ENCODE measurements around the gene FAAP100. TPM values are rescaled to one million over a fixed set of nuclear protein-coding genes. Genes with fewer than 3 reads are reported as not detected.

The FAAP100 gene
- total RNA-seq, 2 experiments from 2014 or later = 40.5 to 42.7 TPM

DNA sequence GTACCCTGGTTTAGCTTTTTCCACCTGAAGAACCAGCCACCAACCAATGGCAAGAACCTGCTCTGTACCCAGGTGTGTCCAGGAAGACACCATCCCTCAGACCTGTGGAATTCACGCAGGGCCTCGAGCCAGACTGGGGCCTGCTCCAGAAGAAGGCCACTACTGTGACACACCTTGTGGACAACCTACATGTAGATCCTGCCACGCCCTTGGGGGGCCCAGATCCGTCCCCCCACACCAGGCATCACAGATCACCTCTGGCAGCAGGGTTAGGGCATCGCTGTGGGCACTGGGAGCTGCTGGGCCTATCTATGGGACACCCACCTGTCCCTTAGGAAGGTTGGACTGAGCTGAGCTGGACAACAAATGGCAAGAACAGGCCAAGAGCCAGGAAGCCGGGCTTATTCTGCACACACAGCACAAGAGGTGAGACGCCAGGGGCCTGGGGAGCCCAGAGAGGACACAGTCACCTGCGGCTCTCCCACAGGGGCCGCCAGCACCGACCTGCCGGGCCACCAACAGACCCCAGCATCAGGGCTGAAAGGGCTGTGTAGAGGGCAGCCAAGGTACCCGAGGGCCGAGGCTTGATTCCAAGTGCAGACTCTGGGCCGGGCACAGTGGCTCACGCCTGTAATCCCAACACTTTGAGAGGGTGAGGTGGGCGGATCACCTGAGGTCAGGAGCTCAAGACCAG, 7.7 kb downstream of the FAAP100 start:
- DNase-seq (no peak), ATAC-seq (no peak)
- Mint-ChIP-seq H3K36me3 (ENCODE audit: low read depth) (peaks cover 10% of the 10 kb centered on the region), H3K27me3 (no peaks in the 10 kb centered on the region), H3K27ac (no peak overlapping the region), H3K4me3 (no peak overlapping the region), H3K4me1 (ENCODE audit: low read depth) (peaks cover 3% of the 10 kb centered on the region), H3K9me3 (no peaks in the 10 kb centered on the region)
- ChIA-PET CTCF (interaction anchor here (1.0 kb wide), 1 partner anchor 36 kb away, joined by 3 read pairs; no protein-coding TSS in a partner anchor), POLR2A (interaction anchor here (1.3 kb wide), 1 partner anchor 36 kb away, joined by 3 read pairs; no protein-coding TSS in a partner anchor)
- TF ChIP-seq, protein P1, sequence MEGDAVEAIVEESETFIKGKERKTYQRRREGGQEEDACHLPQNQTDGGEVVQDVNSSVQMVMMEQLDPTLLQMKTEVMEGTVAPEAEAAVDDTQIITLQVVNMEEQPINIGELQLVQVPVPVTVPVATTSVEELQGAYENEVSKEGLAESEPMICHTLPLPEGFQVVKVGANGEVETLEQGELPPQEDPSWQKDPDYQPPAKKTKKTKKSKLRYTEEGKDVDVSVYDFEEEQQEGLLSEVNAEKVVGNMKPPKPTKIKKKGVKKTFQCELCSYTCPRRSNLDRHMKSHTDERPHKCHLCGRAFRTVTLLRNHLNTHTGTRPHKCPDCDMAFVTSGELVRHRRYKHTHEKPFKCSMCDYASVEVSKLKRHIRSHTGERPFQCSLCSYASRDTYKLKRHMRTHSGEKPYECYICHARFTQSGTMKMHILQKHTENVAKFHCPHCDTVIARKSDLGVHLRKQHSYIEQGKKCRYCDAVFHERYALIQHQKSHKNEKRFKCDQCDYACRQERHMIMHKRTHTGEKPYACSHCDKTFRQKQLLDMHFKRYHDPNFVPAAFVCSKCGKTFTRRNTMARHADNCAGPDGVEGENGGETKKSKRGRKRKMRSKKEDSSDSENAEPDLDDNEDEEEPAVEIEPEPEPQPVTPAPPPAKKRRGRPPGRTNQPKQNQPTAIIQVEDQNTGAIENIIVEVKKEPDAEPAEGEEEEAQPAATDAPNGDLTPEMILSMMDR (IDR thresholded peaks at IDR 0.05) = no peak
- intact Hi-C loops (cut with micrococcal nuclease) = no loop called here

DNA sequence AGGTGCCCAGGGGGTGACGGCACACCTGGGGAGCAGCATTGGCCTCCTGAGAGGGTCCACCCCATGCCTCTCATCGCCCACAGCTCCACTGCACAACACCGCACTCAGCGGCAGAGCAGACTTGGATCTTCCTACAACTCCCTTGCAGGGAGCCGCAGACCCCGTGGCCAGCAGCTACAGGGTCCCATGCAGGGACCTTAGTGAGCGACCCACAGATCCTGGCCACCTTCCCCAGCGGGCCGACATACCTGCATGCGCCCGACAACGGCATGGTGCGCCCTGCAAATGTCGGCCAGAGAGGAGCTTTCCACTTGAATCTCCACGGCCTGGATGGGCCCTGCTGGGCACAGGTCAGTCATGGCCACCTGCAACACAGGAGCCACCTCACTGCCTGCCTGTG, 8.4 kb downstream of the FAAP100 start:
- no peaks in the 10 kb centered on the region for H3K9me3 Mint-ChIP-seq
- TF ChIP-seq, protein P1 (IDR thresholded peaks at IDR 0.05) = no peak
- no peaks in the 10 kb centered on the region for H3K4me1 Mint-ChIP-seq (ENCODE audit: low read depth)
- ChIA-PET POLR2A (interaction anchor here (0.9 to 1.6 kb wide), 5 partner anchors 8 to 163 kb away, joined by 3 to 9 read pairs (median 3); partner anchors contain the start of gene FAAP100), CTCF (interaction anchor here (1.0 kb wide), 1 partner anchor 35 kb away, joined by 3 read pairs; no protein-coding TSS in a partner anchor)
- intact Hi-C loops (cut with micrococcal nuclease) = no loop called here
- H3K36me3 Mint-ChIP-seq (ENCODE audit: low read depth) = peaks cover 9% of the 10 kb centered on the region
- ATAC-seq (no peak), DNase-seq (no peak)
- H3K27ac Mint-ChIP-seq = no peak overlapping the region
- no peaks in the 10 kb centered on the region for H3K27me3 Mint-ChIP-seq
- no peak overlapping the region for H3K4me3 Mint-ChIP-seq

DNA sequence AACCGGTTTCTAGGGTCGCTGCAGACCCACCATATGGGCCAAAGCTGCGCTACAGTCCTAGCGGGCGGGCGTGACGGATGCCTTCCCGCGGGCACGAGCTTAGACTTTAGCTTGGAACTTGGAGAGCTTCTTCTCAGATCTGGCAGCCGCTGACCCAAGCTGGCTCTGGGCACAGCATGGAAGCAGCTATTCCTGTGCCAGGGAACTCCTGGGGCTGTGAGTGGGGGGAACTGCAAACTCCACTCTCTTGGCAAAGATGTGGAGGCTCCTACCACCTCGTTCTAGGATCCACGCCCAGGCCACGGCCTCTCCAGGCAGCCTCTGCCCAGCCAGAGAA, 8.8 kb downstream of the FAAP100 start:
- Mint-ChIP-seq H3K27me3 (no peaks in the 10 kb centered on the region), H3K9me3 (no peaks in the 10 kb centered on the region), H3K4me3 (no peak overlapping the region), H3K36me3 (ENCODE audit: low read depth) (peaks cover 9% of the 10 kb centered on the region), H3K27ac (no peak overlapping the region), H3K4me1 (ENCODE audit: low read depth) (no peaks in the 10 kb centered on the region)
- TF ChIP-seq, protein P1 (IDR thresholded peaks at IDR 0.05) = no peak
- POLR2A ChIA-PET = interaction anchor here (0.9 to 1.6 kb wide), 5 partner anchors 9 to 163 kb away, joined by 3 to 9 read pairs (median 3); partner anchors contain the start of gene FAAP100
- ATAC-seq (no peak), DNase-seq (no peak)
- intact Hi-C loops (cut with micrococcal nuclease) = no loop called here
- CTCF ChIA-PET = interaction anchor here (1.0 kb wide), 1 partner anchor 34 kb away, joined by 3 read pairs; no protein-coding TSS in a partner anchor

DNA sequence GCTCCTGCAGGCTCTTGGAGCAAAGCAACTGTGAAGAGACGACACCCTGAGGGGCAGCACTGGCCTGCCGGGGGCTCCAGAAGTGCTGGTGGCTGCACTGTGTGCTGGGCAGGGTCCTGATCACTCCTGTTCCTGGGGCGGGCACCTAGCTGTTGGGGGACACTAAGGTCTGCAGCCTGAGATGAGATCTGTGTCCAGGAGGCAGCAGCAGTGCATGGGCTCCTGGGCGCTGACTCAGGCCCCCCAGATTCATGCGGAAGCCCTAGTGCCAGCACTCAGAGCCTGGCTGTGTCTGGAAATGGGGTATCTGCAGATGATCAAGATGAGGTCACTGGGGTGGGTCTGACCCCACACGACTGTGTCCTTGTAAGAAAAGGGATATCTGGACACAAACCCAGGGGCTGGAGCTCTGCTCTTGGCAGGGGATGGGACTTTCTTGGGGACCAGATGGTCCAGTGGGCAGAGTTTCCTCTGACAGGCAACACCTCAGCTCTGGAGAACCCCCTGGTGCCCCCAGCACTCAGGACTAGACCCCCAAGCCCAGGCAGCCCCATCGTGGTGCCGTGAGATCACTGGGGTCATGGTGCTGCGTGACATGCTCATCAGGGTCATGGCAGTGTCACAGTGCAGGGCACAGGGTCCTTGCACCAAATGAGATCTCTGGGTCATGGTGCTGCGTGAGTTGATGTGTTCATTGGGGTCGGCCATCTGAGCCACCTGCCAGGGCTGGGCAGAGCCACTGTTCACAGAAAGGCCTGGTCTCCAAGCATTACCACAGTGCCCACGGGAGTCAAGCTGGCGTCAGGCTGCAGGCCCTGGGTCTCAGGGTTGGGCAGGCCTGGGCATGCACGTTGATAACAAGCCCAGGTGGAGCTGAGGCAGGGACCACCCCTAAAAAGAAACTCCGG, 9.5 kb downstream of the FAAP100 start:
- Mint-ChIP-seq H3K36me3 (ENCODE audit: low read depth) (peaks cover 7% of the 10 kb centered on the region), H3K27me3 (peaks cover 4% of the 10 kb centered on the region), H3K4me3 (no peak overlapping the region), H3K9me3 (no peaks in the 10 kb centered on the region), H3K27ac (no peak overlapping the region), H3K4me1 (ENCODE audit: low read depth) (no peaks in the 10 kb centered on the region)
- ChIA-PET POLR2A (interaction anchor here (0.9 to 1.6 kb wide), 5 partner anchors 9 to 162 kb away, joined by 3 to 9 read pairs (median 3); partner anchors contain the start of gene FAAP100), CTCF (interaction anchor here (1.1 kb wide), 1 partner anchor 58 kb away, joined by 3 read pairs; no protein-coding TSS in a partner anchor)
- intact Hi-C loops (cut with micrococcal nuclease) = no loop called here
- DNase-seq = no peak
- no peak for ATAC-seq
- TF ChIP-seq, protein P1 (IDR thresholded peaks at IDR 0.05) = no peak

Data from activated CD8-positive, alpha-beta T cell treated with anti-CD3 and anti-CD28 coated beads for 36 hours (primary cell).